ENCODE data around the gene HES4.

DNA sequence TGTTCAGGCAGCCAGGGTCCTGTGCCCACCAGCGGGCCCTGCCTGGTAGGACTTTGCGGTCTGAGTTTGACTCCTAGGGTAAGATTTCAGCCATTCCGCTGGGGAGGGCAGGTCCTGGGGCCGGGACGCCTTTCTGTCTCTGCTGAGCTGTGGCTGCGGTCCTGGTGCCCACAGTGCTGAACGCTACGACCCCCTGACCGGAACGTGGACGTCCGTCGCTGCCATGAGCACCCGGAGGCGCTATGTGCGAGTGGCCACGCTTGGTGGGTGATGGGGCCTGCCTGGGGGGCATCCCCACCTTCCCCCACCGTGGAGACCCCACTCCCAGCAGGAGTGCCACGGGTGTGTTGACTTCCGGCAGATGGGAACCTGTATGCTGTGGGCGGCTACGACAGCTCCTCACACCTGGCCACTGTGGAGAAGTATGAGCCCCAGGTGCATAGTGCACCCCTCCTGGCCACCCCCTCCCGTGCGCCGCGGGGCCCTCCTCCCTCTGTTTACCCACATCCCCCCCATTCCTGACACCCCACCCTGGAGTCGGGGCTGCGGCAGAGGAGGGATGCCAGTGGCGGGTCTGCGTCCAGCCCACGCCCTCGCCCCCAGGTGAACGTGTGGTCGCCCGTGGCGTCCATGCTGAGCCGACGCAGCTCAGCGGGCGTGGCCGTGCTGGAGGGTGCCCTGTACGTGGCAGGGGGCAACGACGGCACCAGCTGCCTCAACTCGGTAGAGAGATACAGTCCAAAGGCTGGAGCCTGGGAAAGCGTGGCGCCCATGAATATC, 36.0 kb downstream of the HES4 start:
- TF ChIP-seq, protein P1, sequence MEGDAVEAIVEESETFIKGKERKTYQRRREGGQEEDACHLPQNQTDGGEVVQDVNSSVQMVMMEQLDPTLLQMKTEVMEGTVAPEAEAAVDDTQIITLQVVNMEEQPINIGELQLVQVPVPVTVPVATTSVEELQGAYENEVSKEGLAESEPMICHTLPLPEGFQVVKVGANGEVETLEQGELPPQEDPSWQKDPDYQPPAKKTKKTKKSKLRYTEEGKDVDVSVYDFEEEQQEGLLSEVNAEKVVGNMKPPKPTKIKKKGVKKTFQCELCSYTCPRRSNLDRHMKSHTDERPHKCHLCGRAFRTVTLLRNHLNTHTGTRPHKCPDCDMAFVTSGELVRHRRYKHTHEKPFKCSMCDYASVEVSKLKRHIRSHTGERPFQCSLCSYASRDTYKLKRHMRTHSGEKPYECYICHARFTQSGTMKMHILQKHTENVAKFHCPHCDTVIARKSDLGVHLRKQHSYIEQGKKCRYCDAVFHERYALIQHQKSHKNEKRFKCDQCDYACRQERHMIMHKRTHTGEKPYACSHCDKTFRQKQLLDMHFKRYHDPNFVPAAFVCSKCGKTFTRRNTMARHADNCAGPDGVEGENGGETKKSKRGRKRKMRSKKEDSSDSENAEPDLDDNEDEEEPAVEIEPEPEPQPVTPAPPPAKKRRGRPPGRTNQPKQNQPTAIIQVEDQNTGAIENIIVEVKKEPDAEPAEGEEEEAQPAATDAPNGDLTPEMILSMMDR (conservative IDR thresholded peaks at IDR 0.05; ENCODE audit: low read depth, low read length), result no peak
- TF ChIP-seq EZH2 (IDR thresholded peaks at IDR 0.05; ENCODE audit: low read length, unreplicated experiment), result no peak
- no peak for TF ChIP-seq EZH2phosphoT487 (IDR thresholded peaks at IDR 0.05; ENCODE audit: borderline replicate concordance, low read length)
